Islet of Langerhans (tissue), 1 donor: ENCODE results near the gene SLC2A6.

ENCODE experiments used
- FAIRE-seq: peaks from one replicate; lab custom pipeline; 2011; peaks lifted over from hg19 to GRCh38; lab: Jason Lieb, UNC

SLC2A6 gene

DNA sequence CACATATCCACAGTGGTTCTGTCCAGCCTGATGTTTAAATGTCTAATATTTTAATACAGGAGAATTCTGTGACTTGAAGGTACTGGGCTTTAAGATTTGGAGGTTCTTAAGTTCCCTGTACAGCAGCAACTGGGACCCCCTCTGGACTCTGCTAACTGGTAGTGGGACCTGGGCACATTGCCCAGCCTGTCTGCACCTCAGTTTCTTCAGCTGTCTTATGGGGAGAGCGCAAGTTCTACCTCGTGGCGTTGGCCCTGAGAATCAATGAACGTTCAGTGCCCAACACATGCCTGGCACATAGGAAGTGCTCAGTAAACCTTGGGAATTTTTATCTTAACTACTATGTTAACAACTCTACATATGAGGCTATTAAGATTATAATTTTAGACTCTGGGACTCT lies 1.4 kb downstream of the SLC2A6 start:
- FAIRE-seq: no peak

DNA sequence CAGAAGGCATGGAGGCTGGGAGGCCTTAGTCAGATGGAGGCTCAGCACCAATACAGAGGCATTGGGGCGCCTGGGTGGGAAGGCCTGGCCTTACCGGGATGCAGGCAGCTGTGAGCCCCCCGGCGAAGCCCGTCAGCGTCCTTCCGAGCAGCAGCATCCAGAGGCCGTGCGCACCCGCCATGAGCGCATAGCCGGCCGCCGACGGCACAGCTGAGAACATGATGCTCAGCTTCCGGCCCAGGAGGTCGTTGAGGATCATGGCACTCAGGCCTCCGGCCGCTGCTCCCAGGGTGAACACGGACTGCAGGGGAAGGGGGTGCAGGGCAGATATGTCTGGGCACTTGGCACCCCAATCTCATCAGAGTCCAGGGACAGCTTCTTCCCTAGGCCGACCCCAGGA lies 2.0 kb downstream of the SLC2A6 start:
- FAIRE-seq: no peak

DNA sequence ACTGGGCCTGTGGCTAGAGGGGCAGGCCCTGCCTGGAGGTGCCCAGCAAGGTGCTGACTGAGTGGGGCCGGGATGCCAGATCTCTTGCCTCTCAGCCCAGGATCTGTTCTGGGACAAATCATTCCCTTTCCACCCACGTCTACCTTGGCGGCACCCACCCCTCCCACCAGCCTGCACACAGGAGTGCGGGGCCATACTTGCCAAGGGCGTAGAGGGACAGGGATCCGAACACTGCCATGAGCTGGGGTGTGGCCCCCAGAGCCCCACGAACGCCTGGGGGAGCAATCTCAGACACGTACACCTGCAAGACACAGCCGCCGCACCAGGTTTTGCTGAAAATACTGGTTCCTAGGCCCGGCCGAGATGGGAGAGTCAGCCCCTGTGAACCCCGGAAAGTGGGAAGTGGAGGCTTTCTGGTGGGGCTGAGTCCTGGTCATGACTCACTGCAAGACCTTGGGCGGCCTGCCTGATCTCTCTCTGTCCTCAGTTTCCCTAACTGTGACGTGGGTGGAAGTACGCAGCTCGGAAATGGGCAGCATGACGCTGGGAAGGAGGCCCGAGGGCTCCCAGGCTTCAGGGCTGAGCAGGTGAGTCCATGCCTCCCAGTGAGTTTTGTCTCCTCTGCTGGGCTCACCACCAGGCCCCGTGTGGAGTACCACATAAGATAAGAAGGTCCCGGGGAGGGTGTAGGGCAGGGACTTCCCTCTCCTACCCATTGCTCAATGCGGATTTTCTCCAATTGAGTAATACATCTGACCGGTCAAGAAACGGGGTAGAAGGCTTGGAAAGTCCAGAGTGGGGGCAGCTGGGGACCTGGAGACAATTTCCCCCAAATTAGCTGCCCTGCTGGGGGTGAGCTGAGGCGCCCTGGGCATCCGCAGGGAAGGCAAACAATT lies 2.6 kb downstream of the SLC2A6 start:
- no peak for FAIRE-seq

DNA sequence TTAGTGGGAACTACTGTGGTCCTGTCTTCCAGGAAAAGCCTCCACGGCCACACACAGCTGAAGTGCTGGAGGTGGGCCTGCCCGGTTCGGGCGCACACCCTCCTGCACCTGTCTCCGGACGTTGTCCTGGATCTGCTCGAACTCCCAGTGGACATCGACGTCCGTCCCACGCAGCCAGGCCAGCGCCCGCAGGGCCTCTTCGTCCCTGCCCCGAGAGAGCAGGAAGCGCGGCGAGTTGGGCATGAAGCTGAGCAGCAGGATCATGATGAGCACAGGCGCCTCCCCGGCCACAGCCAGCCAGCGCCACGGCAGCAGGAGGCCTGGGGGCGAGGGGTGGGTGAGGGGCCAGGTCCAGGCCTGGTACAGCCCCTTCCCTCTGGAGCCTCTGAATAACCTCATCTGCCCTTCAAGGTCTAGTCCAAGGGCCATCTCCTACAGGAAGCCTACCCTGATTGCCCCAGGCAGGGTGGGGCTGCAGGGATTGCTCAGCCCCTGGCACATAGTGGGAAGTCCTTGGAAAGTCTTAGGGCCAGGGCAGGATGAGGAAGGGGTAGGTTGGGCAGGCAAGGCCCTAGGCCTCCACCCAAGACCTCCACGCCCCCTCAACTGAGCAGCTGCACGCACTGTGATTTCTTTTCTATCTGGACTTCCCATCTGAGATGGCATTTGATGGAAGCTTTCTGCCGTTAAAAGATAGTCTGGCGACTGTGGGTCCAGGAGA lies 3.4 kb downstream of the SLC2A6 start:
- no peak for FAIRE-seq

DNA sequence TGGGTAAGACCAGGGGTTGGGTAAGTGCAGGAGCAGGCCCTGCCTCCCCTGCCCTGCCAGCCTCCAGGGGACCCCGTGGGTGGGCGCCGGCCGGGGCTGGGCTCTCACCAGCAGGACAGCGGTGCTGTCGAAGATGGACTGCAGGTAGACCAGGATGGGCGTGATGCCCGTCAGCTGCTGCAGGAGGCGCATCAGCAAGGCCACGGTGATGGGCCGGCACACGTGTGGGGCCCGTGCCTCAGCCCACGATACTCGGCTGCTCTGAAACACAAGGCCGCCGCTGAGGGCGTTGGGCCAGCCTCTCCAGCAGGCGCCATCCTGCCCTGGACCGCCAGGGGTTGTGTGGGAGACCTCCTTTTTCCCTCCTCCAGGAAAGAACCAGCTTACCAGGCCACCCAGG lies 4.0 kb downstream of the SLC2A6 start:
- no peak for FAIRE-seq

DNA sequence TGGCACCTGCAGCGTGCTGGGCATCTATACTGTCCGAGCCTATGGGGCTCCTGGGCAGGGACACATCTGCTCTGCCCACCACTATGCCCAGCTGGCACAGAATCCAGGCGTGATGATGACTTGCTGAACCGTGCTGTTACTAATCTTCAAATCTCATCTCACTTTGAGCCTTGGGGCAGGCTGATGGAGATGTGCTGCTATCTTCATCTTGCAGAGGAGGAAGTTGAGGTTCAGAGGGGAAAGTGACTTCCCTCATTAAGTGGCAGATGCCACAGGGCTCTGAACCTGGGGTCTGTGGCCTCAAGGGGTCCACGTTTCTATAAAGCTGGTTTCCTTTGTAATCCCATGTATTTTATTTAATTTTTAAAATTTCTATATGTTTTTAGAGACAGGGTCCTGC lies 4.7 kb downstream of the SLC2A6 start:
- FAIRE-seq: no peak

DNA sequence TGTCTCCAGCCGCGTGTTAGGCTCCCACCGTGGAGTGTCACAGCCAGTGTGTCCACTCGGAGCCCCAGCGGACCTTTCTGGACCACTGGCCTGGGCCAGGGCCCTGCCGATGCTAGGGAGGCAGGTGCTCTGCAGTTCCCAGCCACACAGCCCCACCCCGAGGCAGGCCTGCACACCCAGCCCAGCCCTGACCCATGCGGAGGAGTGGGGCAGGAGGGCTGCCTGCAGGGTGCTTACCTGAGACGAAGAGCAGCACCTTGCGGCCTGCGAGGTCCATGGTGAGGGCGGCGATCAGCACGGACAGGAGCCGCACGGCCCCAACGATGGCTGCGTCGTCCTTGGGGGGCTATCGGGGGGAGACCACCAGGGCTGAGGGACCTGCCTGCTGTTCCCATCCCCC lies 5.2 kb downstream of the SLC2A6 start:
- FAIRE-seq: no peak

DNA sequence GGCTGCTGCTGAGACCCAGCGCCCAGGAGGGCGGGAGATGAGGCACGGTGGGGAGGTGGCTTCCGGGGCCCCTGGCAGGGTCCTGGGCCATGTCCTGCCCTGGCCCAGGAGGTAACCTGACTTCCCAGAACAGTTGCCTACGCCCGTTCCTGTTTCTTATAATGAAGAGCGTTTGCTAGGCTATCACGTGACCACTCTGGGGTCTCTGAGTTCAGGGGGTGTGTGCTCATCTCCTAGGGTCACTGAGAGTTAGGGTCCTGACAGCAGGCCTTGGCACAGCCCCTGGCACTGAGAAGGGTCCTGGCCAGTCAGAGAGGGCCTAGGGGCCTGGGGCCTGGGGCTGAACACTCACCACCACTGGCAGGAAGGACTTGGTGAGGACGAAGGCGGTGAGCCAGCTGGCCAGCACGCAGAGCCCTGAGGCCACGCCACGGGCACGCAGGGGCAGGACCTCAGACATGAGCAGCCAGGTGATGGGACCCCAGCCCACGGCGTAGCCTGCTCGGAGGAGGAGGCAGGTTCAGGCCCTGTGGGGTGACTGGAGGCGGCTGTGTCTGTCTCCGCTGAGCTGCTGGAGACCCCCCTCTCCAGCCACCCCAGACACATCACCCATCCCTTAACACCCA lies 6.0 kb downstream of the SLC2A6 start:
- FAIRE-seq: no peak

DNA sequence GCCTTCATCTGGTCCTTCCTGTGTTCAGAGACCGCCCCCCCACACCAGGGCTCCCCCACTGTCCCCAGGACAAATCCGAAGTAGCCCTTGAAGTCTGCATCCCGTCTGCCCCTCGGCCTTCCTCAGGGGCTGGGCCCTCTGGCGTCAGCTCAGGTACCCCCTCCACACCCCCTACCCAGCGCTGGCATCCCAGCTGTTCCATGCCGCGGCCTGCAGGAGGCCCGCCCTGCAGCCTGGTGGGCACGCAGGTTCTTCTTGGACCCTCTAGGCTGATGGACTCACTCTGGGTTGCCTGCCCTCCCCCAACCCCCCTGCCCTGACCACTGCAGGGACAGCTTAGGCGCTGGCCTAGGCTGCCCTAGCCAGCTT lies 6.6 kb downstream of the SLC2A6 start:
- FAIRE-seq: no peak

DNA sequence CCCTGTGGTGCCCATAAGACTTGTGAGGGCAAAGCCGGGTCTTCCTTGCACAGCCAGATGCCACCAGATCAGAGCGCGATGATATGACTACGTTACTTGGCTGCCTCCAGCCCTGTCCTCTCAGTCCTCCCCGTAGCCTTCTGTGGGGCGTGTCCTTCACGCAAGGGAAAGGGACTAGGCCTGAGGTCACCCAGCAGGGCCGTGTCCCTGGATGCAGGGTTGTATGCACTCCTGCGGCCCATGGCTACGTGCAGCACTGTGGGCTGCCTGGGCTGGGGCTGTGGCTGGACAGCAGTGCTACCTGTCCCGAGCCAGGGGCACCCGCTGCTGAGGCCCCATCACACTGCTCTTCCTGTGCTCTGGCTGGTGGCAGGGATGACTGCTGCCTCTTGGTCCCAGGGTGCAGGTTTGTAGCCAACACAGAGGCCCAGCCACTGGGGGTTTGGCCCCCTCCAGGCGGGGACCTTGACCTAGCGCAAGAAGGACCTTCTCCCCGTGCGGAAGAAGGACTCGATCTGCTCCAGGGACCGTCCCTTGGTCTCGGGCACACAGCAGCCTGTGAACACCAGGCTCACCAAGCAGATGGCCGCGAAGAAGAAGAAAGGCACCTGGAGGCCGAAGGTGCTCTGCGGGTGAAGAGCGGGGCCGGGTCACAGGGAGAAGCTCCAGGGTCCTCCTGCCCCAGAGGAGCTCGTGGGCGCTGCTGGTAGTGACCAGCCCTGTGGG lies 7.2 kb downstream of the SLC2A6 start:
- no peak for FAIRE-seq

DNA sequence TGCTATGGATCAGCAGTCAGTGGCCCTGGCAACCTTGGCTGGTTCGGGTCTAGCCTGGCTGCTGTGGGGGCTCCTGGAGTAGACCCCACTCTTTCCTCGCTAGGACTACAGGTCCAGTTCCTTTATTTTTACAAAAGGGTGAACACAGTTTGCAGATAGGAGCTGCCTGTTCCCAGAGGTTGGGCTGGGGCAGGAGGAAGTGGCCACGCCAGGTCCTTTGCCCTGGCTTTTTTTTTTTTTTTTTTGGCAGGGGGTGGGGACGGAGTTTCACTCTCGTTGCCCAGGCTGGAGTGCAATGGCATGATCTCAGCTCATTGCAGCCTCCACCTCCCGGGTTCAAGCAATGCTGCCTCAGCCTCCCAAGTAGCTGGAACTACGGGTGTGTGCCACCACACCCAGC lies 7.9 kb downstream of the SLC2A6 start:
- no peak for FAIRE-seq

DNA sequence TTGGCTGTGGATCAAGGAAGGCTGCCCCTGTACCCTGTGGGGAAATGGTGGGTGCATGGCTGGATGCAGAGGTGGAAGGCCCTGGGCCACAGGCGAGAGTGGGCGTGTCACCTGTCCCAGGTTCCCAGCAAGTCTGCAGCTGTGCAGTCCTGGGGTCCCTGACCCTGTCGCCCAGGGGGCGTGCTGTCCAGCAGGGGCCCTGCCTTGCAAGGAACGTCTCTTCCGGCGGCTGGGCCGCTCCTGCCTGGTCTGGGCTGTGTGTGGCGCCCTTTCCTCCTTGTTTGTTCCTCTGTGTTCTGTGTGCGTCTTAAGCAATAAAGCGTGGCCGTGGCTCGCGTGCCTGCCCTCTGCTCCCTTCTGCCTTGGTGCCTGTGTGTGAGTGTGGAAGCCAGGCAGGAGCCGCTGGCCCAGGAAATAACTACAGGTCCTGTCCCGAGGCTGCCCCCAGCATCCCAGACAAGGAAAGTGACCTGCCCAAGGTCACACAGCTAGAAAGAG lies 8.4 kb downstream of the SLC2A6 start:
- FAIRE-seq: no peak

DNA sequence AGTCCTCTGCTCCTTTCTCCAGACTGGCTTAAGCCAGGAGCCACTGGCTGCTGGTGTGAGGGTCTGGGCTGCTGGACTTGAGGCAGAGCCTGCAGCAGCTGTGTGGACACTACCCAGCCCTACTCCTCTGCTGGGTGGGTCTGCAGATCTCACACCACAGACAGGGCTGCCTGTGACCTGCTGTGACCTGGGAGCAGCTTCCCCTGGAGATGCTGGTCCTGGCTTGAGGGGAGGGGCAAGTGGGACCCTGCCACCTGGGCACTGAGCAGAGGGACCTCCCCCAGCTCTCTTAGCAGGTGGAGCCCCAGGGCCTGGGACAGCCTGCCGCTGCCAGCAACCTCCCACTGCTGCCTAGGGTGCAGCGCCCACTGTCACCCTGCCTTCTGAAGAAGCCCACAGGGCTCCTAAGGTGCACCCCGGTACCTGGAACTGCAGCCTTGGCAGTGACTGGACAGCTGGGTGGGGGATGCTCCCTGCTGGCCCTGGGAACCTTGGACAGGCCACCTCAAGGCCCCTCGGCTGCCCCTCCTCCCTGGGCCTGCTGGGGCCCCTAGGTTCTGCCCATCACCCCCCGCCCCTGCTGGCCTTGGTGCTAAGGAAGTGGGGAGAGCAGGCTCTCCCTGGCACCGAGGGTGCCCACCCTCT lies 10.0 kb downstream of the SLC2A6 start:
- FAIRE-seq: no peak

DNA sequence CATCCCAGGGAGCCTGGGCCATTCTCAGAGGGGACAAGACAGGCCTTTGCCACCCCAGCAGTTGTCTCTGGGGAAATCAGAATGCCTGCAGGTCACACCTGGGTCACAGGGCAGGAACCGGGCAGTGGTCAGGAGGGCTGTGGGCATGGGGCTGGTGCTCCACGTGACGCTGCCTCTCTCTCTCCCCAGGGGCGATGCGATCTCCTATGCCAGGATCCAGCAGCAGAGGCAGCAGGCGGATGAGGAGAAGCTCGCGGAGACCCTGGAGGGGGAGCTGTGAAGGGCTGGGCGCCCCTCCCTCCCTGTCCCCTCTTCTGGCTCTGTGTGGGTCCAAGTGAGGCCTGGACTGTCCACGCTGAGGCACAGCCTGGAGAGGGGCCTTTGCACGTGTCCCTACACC lies 10.5 kb downstream of the SLC2A6 start:
- no peak for FAIRE-seq

DNA sequence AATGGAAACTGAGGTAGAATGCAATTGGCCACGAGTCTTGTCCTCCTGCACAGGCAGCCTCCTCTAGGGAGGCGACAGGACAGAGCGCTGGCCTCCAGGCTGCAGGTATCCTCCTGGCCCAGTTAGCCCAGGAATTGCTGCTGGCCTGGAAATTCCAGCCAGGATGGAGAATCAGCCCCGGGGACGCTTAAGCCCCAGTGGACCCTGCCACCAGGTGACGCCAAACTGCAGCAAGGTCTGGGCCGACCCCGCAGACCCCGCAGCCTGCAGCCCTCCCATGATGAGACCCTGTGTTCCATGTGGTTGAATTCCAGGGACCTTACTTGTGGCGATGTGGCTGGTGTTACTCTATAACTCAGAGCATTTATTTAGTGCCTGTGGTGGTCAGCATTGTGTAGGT lies 11.8 kb downstream of the SLC2A6 start:
- no peak for FAIRE-seq

DNA sequence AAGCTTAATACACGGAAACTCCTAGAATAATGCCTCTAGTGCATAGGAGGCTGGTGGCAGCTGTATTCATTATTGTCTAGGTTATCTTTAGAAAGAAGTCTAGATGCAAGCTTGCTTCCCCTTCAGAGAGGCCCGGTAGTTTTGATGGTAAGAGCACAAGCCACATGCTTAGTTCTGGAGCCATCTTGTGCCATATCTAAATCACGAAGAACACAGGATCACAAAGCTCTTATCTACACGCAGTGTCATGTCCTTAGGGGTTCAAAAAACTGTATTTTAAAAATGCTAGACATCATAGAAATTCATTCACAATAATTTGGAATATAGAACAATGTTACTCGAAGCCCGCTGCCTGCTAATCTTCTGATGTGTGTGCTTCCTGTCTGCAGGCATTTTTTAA lies 12.9 kb downstream of the SLC2A6 start:
- no peak for FAIRE-seq

DNA sequence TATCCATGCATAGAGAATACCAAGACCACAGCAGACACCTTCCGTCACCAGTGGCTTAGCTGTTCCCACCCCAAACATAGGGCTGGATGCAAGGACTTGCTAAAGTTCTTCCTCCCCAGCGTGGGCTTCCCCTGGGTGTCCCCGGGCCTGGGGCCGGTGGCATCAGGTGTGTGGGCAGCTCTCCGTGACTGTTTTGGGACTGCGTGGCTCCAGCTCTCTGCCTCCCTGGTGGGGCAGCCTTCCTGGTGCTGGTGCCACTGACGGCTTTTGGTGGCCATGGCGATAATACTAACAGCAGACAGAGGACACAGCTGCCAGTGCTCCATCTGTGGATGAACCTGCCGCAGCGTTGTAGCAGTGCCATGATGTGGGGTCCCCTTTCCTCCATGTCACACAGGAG lies 14.3 kb downstream of the SLC2A6 start:
- no peak for FAIRE-seq

DNA sequence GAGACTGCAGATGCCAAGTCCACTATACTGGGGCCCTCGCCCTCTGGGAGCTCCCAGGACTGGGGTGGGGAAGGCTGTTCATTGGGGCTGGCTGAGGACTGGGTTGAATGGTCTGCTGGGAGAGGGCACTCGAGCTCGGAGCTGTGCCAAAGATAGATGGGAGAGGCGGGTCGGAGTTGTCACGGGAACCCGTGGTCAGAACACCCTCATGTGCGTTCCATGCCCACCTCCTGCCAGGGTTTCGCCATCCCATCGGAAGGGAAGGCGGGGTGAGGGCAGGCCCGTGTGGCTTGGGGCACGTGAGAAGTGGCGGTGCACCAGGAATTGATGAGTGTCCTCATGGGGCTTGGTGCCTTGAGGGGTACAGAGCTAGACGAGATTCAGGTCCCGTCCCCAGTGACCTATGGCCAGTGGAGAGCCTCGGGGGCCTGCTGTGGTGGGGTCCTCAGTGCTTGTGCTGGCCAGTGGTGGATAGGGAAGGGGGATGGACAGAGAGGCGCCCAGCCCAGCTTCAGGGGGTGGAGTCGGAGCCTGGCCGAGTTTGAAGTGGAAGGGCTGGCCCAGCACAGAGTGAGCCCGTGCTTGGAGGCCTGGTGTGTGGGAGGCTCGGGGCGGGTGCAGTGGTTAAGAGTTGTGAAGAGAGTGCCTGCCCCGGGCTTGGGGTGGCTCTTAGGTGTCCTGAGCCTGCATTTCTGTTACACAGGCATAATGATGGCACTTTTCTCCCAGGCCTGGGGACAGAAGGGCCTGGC lies 14.9 kb downstream of the SLC2A6 start:
- no peak for FAIRE-seq

DNA sequence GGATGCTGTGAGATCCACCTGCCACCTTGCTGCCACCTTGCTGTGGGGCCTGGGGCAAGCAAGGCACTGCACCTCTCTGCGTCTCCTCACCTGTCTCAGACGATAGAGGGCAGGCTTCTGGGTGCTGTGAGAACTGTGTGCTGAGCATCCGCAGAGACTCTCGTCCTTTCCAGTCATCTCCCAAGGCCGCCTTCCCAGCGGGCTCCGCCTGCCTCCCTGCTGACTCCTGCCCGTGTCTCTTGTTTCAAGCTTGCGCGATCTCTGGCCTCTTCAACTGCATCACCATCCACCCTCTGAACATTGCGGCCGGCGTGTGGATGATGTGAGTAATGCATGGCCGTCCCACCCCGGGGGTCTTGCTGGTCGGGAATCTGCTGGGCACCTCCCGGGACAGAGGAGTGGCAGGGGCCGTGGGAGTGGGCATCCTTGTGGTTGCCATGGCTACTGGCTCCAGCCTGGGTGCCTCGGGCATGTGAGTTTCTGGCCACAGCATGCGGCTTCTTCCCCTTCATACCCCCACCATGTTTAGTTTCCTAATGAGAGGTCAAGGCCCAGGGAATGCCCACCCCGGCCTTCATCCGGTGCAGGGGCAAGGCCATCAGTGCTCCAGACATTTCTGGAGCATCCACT lies 15.6 kb downstream of the SLC2A6 start:
- no peak for FAIRE-seq

DNA sequence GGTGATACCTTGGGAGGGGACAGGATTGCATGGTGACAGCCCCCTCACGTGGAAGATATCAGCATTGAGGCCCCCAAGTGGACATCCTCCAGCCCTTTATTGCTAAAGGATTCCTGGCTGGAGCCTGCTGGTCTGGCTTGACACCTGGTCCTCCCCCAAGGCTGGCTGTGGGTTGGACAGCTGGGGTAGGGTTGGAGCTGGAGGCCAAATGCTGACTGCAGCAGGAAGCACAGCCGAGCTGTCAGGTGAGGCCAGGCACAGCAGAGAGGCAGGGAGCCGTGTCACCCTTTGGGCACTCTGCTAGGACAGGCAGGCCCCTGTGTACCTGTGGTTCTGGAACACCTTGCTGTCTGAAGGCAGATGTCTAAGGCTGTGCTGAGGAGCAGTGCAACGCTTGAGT lies 16.9 kb downstream of the SLC2A6 start:
- FAIRE-seq: no peak
